Measurements from ENCODE around the gene UPF3A.

The UPF3A gene

GRCh38 chr13:114264886-114265611, 16.4 kb upstream of the UPF3A start:
- no peak for DNase-seq

- no peak for DNase-seq
Measured at GRCh38 chr13:114266241-114266640, 15.2 kb upstream of the UPF3A start.

- DNase-seq = peak; percentile 51
Measured at GRCh38 chr13:114268344-114269280, 12.8 kb upstream of the UPF3A start.

- no peak for DNase-seq
Measured at GRCh38 chr13:114269281-114269770, 12.1 kb upstream of the UPF3A start.

GRCh38 chr13:114272977-114273376, 8.4 kb upstream of the UPF3A start:
- DNase-seq = no peak

GRCh38 chr13:114275304-114275703, 6.1 kb upstream of the UPF3A start:
- DNase-seq = no peak

- DNase-seq = no peak
Measured at GRCh38 chr13:114279146-114279545, 2.3 kb upstream of the UPF3A start.

- no peak for DNase-seq
Measured at GRCh38 chr13:114279758-114280355, 1.5 kb upstream of the UPF3A start.

GRCh38 chr13:114282041-114282670, 755 bp downstream of the UPF3A start:
- peak; percentile 9 for DNase-seq

GRCh38 chr13:114283576-114283975, 2.2 kb downstream of the UPF3A start:
- DNase-seq = no peak

GRCh38 chr13:114284680-114285079, 3.3 kb downstream of the UPF3A start:
- no peak for DNase-seq

- no peak for DNase-seq
Measured at GRCh38 chr13:114285166-114285808, 3.9 kb downstream of the UPF3A start.

- no peak for DNase-seq
Measured at GRCh38 chr13:114286808-114287207, 5.4 kb downstream of the UPF3A start.

- no peak for DNase-seq
Measured at GRCh38 chr13:114288157-114288591, 6.8 kb downstream of the UPF3A start.

GRCh38 chr13:114296448-114296847, 15.0 kb downstream of the UPF3A start:
- no peak for DNase-seq

- DNase-seq = no peak
Measured at GRCh38 chr13:114296902-114297301, 15.5 kb downstream of the UPF3A start.

GRCh38 chr13:114298866-114299265, 17.5 kb downstream of the UPF3A start:
- no peak for DNase-seq

- DNase-seq = no peak
Measured at GRCh38 chr13:114299604-114300305, 18.4 kb downstream of the UPF3A start.

GRCh38 chr13:114303700-114304327, 22.4 kb downstream of the UPF3A start:
- no peak for DNase-seq

- no peak for DNase-seq
Measured at GRCh38 chr13:114304346-114305034, 23.1 kb downstream of the UPF3A start.

- DNase-seq = no peak
Measured at GRCh38 chr13:114309086-114309485, 27.7 kb downstream of the UPF3A start.

Measured in NCI-H1048 (cell line).